ENCODE measurements around the gene KLRC2.
"Not testable (repeated sequence)": the region's sequence is repeated elsewhere in the genome, so short reads cannot be mapped to it uniquely, and the experiment has no call there.

- TF ChIP-seq YY1 (IDR thresholded peaks at IDR 0.05; ENCODE audit: extremely low read depth, insufficient replicate concordance, low read depth, low read length); RAD21 (IDR thresholded peaks at IDR 0.05; ENCODE audit: low read depth); EZH2 (IDR thresholded peaks at IDR 0.05); POLR2AphosphoS5 (IDR thresholded peaks at IDR 0.05; ENCODE audit: low read depth, low read length); CTCF (IDR thresholded peaks at IDR 0.05 in 2 of 3, conservative IDR thresholded peaks at IDR 0.05 in 1 of 3; ENCODE audit: borderline replicate concordance in 1 of 3, insufficient read depth in 1 of 3, low read depth in 2 of 3, low read length in 2 of 3); POLR2A (IDR thresholded peaks at IDR 0.05; ENCODE audit: borderline replicate concordance, extremely low read depth, insufficient read depth, insufficient read length); ELF1 (IDR thresholded peaks at IDR 0.05; ENCODE audit: borderline replicate concordance, low read depth); EZH2phosphoT487 (IDR thresholded peaks at IDR 0.05; ENCODE audit: borderline replicate concordance): not testable (repeated sequence)
Measured at GRCh38 chr12:10396176-10396575, 39.6 kb downstream of the KLRC2 start.
